HepG2 (cell line): ENCODE data around the gene TNNI2. TPM values are rescaled to one million over a fixed set of nuclear protein-coding genes. Genes with fewer than 3 reads are reported as not detected.
A peak's percentile ranks its signal among the peaks of the same experiment; 100 is the strongest.

Source experiments
- CSRNP2 ChIP-seq: sonication (generic); formaldehyde crosslinking; conservative IDR thresholded peaks from 2 replicates; pipeline ENCODE4 v1.8.0; 2022; ENCODE audit warnings: low read depth, missing genetic modification reagents
- HNF4G ChIP-seq, 2 experiments: sonication (generic) in 1 of 2; formaldehyde crosslinking in 1 of 2; IDR thresholded peaks; 2 replicates each; pipeline versions ENCODE4 v1.4.0 to v1.6.1; 2011 to 2020; ENCODE audit warnings: borderline replicate concordance in 2 of 2, low read depth in 2 of 2, mild to moderate bottlenecking in 2 of 2, low read length in 1 of 2, missing genetic modification reagents in 1 of 2, moderate library complexity in 1 of 2
- TBL1XR1 ChIP-seq: fragments of 150-350 bp; IDR thresholded peaks from 2 replicates; pipeline ENCODE4 v1.6.1; 2014; ENCODE audit warnings: borderline replicate concordance, low read length; ENCODE audit not compliant: partially characterized antibody
- TFDP2 ChIP-seq: sonication (generic); formaldehyde crosslinking; IDR thresholded peaks from 2 replicates; pipeline ENCODE4 v1.4.0; 2020; ENCODE audit warnings: missing genetic modification reagents
- ZBTB40 ChIP-seq, 2 experiments: fragments of 450-650 bp in 1 of 2; sonication (generic) in 1 of 2; formaldehyde crosslinking in 1 of 2; IDR thresholded peaks; 2 replicates each; pipeline versions ENCODE4 v1.6.1 to v1.8.0; 2016 to 2022; ENCODE audit warnings: antibody characterized with exemption in 1 of 2, mild to moderate bottlenecking in 1 of 2, missing genetic modification reagents in 1 of 2
- ZNF343 ChIP-seq: sonication (generic); formaldehyde crosslinking; IDR thresholded peaks from 2 replicates; pipeline ENCODE4 v1.4.0; 2020; ENCODE audit warnings: mild to moderate bottlenecking, missing genetic modification reagents
- ZNF414 ChIP-seq: sonication (generic); formaldehyde crosslinking; IDR thresholded peaks from 2 replicates; pipeline ENCODE4 v1.5.0; 2020; ENCODE audit warnings: missing genetic modification reagents
- ZNF766 ChIP-seq: sonication (generic); formaldehyde crosslinking; IDR thresholded peaks from 2 replicates; pipeline ENCODE4 v1.5.0; 2020; ENCODE audit warnings: missing genetic modification reagents, borderline replicate concordance
- ZNF839 ChIP-seq: sonication (generic); formaldehyde crosslinking; IDR thresholded peaks from 2 replicates; pipeline ENCODE4 v1.4.0; 2020; ENCODE audit warnings: missing genetic modification reagents, mild to moderate bottlenecking, borderline replicate concordance
- ZUFSP ChIP-seq: sonication (generic); formaldehyde crosslinking; IDR thresholded peaks from 2 replicates; pipeline ENCODE4 v1.9.0; 2021; ENCODE audit warnings: missing genetic modification reagents, mild to moderate bottlenecking, borderline replicate concordance
- polyA plus RNA-seq, 8 experiments: library from polyadenylated mRNA; depleted of rRNA in 3 of 8; stranded (reverse) in 7 of 8; unstranded in 1 of 8; fragments of >200 nt; fragmentation: Illumina TruSeq in 4 of 8; extraction: Trizol in 4 of 8; gene quantifications; 2 replicates each; pipeline versions ENCODE4 v1.2.1 to v1.2.3, GENCODE V29; 2011 to 2016; ENCODE audit warnings: low read depth in 4 of 8, missing spikeins in 1 of 8, mixed read lengths in 1 of 8; ENCODE audit not compliant: insufficient read depth in 1 of 8
- total RNA-seq, 5 experiments: library from RNA; depleted of rRNA; stranded (reverse); fragments of >200 nt; fragmentation: Illumina TruSeq; extraction: Trizol; gene quantifications; 2 replicates each; pipeline ENCODE4 v1.2.3, GENCODE V29; 2016; ENCODE audit warnings: low read depth in 1 of 5

The TNNI2 gene
- total and polyA plus RNA-seq, 2 of the 13 experiments (the other 11 are each of a cell fraction or from before 2014, with no cell fraction given), result 7.2 to 12.0 TPM

- no peak for TF ChIP-seq ZBTB40 (IDR thresholded peaks at IDR 0.05)
- peak; percentile 90 for TF ChIP-seq ZBTB40 (CRISPR knock-in tag; IDR thresholded peaks at IDR 0.05)
- TF ChIP-seq TBL1XR1, result no peak
- TF ChIP-seq ZNF343, result no peak
- no peak for TF ChIP-seq ZUFSP
- peak; percentile 74; the same call in 1 of the 2 replicates for TF ChIP-seq TFDP2 (CRISPR knock-in tag)
- TF ChIP-seq ZNF839 (CRISPR knock-in tag), result no peak
- TF ChIP-seq HNF4G (IDR thresholded peaks at IDR 0.05; ENCODE audit: borderline replicate concordance, low read depth, low read length), result no peak
- TF ChIP-seq HNF4G (CRISPR knock-in tag; IDR thresholded peaks at IDR 0.05; ENCODE audit: borderline replicate concordance, low read depth), result 0 out of 2 replicates have a peak, but pooled peaks have one; percentile 18
- peak; percentile 49; the same call in 1 of the 2 replicates for TF ChIP-seq ZNF766
- TF ChIP-seq CSRNP2, result no peak
- peak; percentile 80 for TF ChIP-seq ZNF414 (CRISPR knock-in tag)
Measured at GRCh38 chr11:1830322-1831223, 8.2 kb upstream of the TNNI2 start (continued).
